ENCODE data around the gene TRIM7. TPM values are rescaled to one million over a fixed set of nuclear protein-coding genes. Genes with fewer than 3 reads are reported as not detected.
A peak's percentile ranks its signal among the peaks of the same experiment; 100 is the strongest.

The TRIM7 gene
- total RNA-seq, 1 experiment from 2014 or later = 30.2 TPM

- Histone ChIP-seq H3K9me3 (ENCODE audit: control insufficient read depth in 1 of 2, insufficient read depth in 1 of 2, low read depth in 1 of 2, low read length in 2 of 2) (no peaks in the 10 kb centered on the region), H3K9me2 (ENCODE audit: insufficient read depth) (no peaks in the 10 kb centered on the region), H3K36me3 (ENCODE audit: control insufficient read depth in 1 of 2, insufficient read depth in 2 of 2, low read length in 2 of 2) (no peaks in the 10 kb centered on the region), H3K4me1 (ENCODE audit: control insufficient read depth in 1 of 2, insufficient read depth in 2 of 2, low read length in 2 of 2) (peaks cover 11 to 32% of the 10 kb centered on the region in 2 experiments), H3K79me2 (ENCODE audit: insufficient read depth, low read length) (0 out of 2 replicates have a peak, but pooled peaks cover 6% of the 10 kb centered on the region), H3K27me3 (ENCODE audit: insufficient read depth, low read length) (no peaks in the 10 kb centered on the region), H2AFZ (ENCODE audit: low read depth, low read length, poor library complexity, severe bottlenecking) (no peak overlapping the region), H3K27ac (ENCODE audit: low read depth, low read length) (0 out of 2 replicates have a peak overlapping the region, but pooled peaks have one; percentile 21), H3K4me2 (ENCODE audit: low read length) (no peak overlapping the region), H4K20me1 (ENCODE audit: insufficient read depth) (no peaks in the 10 kb centered on the region), H3K9ac (ENCODE audit: low read length) (0 out of 2 replicates have a peak overlapping the region, but pooled peaks have one; percentile 92), H3K4me3 (replicated peaks in 1 of 2; ENCODE audit: low read depth in 1 of 2, low read length in 2 of 2) (no peak overlapping the region)
- ATAC-seq = no peak
- CTCF ChIA-PET = no interaction called here
- BruUV-seq (replicated peaks) = no TSS peak
- TF ChIP-seq EZH2 (IDR thresholded peaks at IDR 0.05) = no peak
- peak; percentile 10 for TF ChIP-seq POLR2A (IDR thresholded peaks at IDR 0.05; ENCODE audit: borderline replicate concordance, extremely low read depth, insufficient read depth, insufficient read length)
- intact Hi-C loops (cut with micrococcal nuclease) = no loop called here
- POLR2A ChIA-PET = interaction anchor here (1.4 to 2.4 kb wide), 2 partner anchors 12 to 13 kb away, joined by 3 to 41 read pairs; partner anchors contain the start of gene TRIM7
- no peak for DNase-seq (ENCODE audit: low read depth, low spot score)
- RAD21 ChIA-PET (ENCODE audit: low non-redundant PET in 1 of 2, low total read pairs in 2 of 2, uncharacterized antibody in 2 of 2, unreplicated experiment in 2 of 2) = no interaction called here
Observed at GRCh38 chr5:181193656-181194055, 11.3 kb downstream of the TRIM7 start.

- POLR2A ChIA-PET = interaction anchor here (0.6 to 2.4 kb wide), 8 partner anchors 10 to 52 kb away, joined by 3 to 41 read pairs (median 4); partner anchors contain the start of genes RACK1, TRIM41 and TRIM7
- peak overlapping the region; percentile 96 for H3K4me2 ChIP-seq (ENCODE audit: low read length)
- RAD21 ChIA-PET (ENCODE audit: low non-redundant PET in 1 of 2, low total read pairs in 2 of 2, uncharacterized antibody in 2 of 2, unreplicated experiment in 2 of 2) = interaction anchor here (0.6 to 0.7 kb wide), 2 partner anchors 15 kb away, joined by 3 to 7 read pairs; no protein-coding TSS in a partner anchor
- no peak overlapping the region for H2AFZ ChIP-seq (ENCODE audit: low read depth, low read length, poor library complexity, severe bottlenecking)
- TF ChIP-seq YY1 (IDR thresholded peaks at IDR 0.05; ENCODE audit: extremely low read depth, insufficient replicate concordance, low read depth, low read length) = no peak
- TF ChIP-seq EGR1 (IDR thresholded peaks at IDR 0.05; ENCODE audit: low read depth) = no peak
- 0 out of 2 replicates have a peak, but pooled peaks have one; percentile 33 for TF ChIP-seq ZFX (IDR thresholded peaks at IDR 0.05)
- TF ChIP-seq POLR2AphosphoS5 (IDR thresholded peaks at IDR 0.05; ENCODE audit: low read depth, low read length) = peak; percentile 47; the same call in 1 of the 2 replicates
- TF ChIP-seq JUND (IDR thresholded peaks at IDR 0.05) = no peak
- no peak for TF ChIP-seq CTCF (IDR thresholded peaks at IDR 0.05 in 2 of 3, conservative IDR thresholded peaks at IDR 0.05 in 1 of 3; ENCODE audit: borderline replicate concordance in 1 of 3, insufficient read depth in 1 of 3, low read depth in 2 of 3, low read length in 2 of 3)
- no peak for TF ChIP-seq SP1 (IDR thresholded peaks at IDR 0.05; ENCODE audit: low read depth)
- DNase-seq (ENCODE audit: low read depth, low spot score) = no peak
- H3K9me3 ChIP-seq (ENCODE audit: control insufficient read depth in 1 of 2, insufficient read depth in 1 of 2, low read depth in 1 of 2, low read length in 2 of 2) = no peaks in the 10 kb centered on the region
- no peak for ATAC-seq
- BruUV-seq (replicated peaks) = TSS peak; percentile 78
- H4K20me1 ChIP-seq (ENCODE audit: insufficient read depth) = no peaks in the 10 kb centered on the region
- H3K4me3 ChIP-seq (replicated peaks in 1 of 2; ENCODE audit: low read depth in 1 of 2, low read length in 2 of 2) = peak overlapping the region; percentile 74 to 92
- intact Hi-C loops (cut with micrococcal nuclease) = no loop called here
- H3K27ac ChIP-seq (ENCODE audit: low read depth, low read length) = peak overlapping the region; percentile 76
- 0 out of 2 replicates have a peak, but pooled peaks cover 6% of the 10 kb centered on the region for H3K79me2 ChIP-seq (ENCODE audit: insufficient read depth, low read length)
- peaks cover 11 to 41% of the 10 kb centered on the region in 2 experiments for H3K4me1 ChIP-seq (ENCODE audit: control insufficient read depth in 1 of 2, insufficient read depth in 2 of 2, low read length in 2 of 2)
- H3K36me3 ChIP-seq (ENCODE audit: control insufficient read depth in 1 of 2, insufficient read depth in 2 of 2, low read length in 2 of 2) = no peaks in the 10 kb centered on the region
- peak overlapping the region; percentile 92 for H3K9ac ChIP-seq (ENCODE audit: low read length)
- CTCF ChIA-PET = interaction anchor here (0.9 to 1.1 kb wide), 3 partner anchors 12 to 25 kb away, joined by 3 to 6 read pairs (median 4); no protein-coding TSS in a partner anchor
- no peaks in the 10 kb centered on the region for H3K9me2 ChIP-seq (ENCODE audit: insufficient read depth)
- H3K27me3 ChIP-seq (ENCODE audit: insufficient read depth, low read length) = no peaks in the 10 kb centered on the region
Observed at GRCh38 chr5:181192337-181193046, 12.5 kb downstream of the TRIM7 start.

Data from HCT116 (cell line).